GM18499 (cell line): ENCODE results near the gene IMPA2.
"Not testable (repeated sequence)": the region's sequence is repeated elsewhere in the genome, so short reads cannot be mapped to it uniquely, and the experiment has no call there.

Experiments
- ATAC-seq: cut with Tn5 transposase; IDR thresholded peaks from one replicate; pipeline ENCODE4 v1.9.1; 2021; ENCODE audit warnings: moderate number of reproducible peaks; ENCODE audit not compliant: insufficient read depth, unreplicated experiment

IMPA2 gene

GRCh38 chr18:11960743-11961380, 20.4 kb upstream of the IMPA2 start:
- ATAC-seq, result no peak

GRCh38 chr18:11962597-11962996, 18.7 kb upstream of the IMPA2 start:
- ATAC-seq, result no peak

GRCh38 chr18:11963991-11964484, 17.3 kb upstream of the IMPA2 start:
- ATAC-seq, result no peak

GRCh38 chr18:11969904-11970835, 11.1 kb upstream of the IMPA2 start:
- no peak for ATAC-seq

- ATAC-seq, result not testable (repeated sequence)
These were observed 10.5 kb upstream of the IMPA2 start for GRCh38 chr18:11970836-11971226.

GRCh38 chr18:11972371-11973174, 8.7 kb upstream of the IMPA2 start:
- no peak for ATAC-seq

GRCh38 chr18:11974741-11975325, 6.5 kb upstream of the IMPA2 start:
- ATAC-seq, result no peak

GRCh38 chr18:11975723-11976122, 5.6 kb upstream of the IMPA2 start:
- ATAC-seq, result no peak

- no peak for ATAC-seq
These were observed 4.8 kb upstream of the IMPA2 start for GRCh38 chr18:11976315-11977152.

GRCh38 chr18:11977153-11977466, 4.2 kb upstream of the IMPA2 start:
- ATAC-seq, result no peak

- no peak for ATAC-seq
These were observed 2.4 kb upstream of the IMPA2 start for GRCh38 chr18:11978956-11979355.

GRCh38 chr18:11980163-11980493, 1.2 kb upstream of the IMPA2 start:
- no peak for ATAC-seq

- peak; percentile 76 for ATAC-seq
These were observed 664 bp upstream of the IMPA2 start for GRCh38 chr18:11980494-11981191.

GRCh38 chr18:11981543-11982366, 448 bp downstream of the IMPA2 start:
- peak; percentile 8 for ATAC-seq

- no peak for ATAC-seq
These were observed 1.7 kb downstream of the IMPA2 start for GRCh38 chr18:11982981-11983380.

GRCh38 chr18:11983592-11983991, 2.3 kb downstream of the IMPA2 start:
- ATAC-seq, result no peak

GRCh38 chr18:11984091-11984490, 2.8 kb downstream of the IMPA2 start:
- no peak for ATAC-seq

- no peak for ATAC-seq
These were observed 4.3 kb downstream of the IMPA2 start for GRCh38 chr18:11985586-11985985.
